GM19324 (cell line): ENCODE data around the gene PAX2.

Experiments
- ATAC-seq: cut with Tn5 transposase; IDR thresholded peaks from one replicate; pipeline ENCODE4 v1.9.1; 2021; ENCODE audit warnings: mild to moderate bottlenecking, moderate library complexity; ENCODE audit not compliant: unreplicated experiment, low FRiP score

Gene PAX2

GRCh38 chr10:100830728-100831111, 85.3 kb downstream of the PAX2 start:
- ATAC-seq: no peak

- ATAC-seq: no peak
Observed at GRCh38 chr10:100831742-100832141, 86.4 kb downstream of the PAX2 start.

- ATAC-seq: no peak
Observed at GRCh38 chr10:100835810-100836209, 90.4 kb downstream of the PAX2 start.

GRCh38 chr10:100836891-100837290, 91.5 kb downstream of the PAX2 start:
- no peak for ATAC-seq

GRCh38 chr10:100837300-100837699, 91.9 kb downstream of the PAX2 start:
- ATAC-seq: no peak

GRCh38 chr10:100838986-100839385, 93.6 kb downstream of the PAX2 start:
- ATAC-seq: no peak

GRCh38 chr10:100841528-100841927, 96.1 kb downstream of the PAX2 start:
- ATAC-seq: no peak

- ATAC-seq: no peak
Observed at GRCh38 chr10:100847440-100847839, 102.1 kb downstream of the PAX2 start.

GRCh38 chr10:100848770-100849169, 103.4 kb downstream of the PAX2 start:
- ATAC-seq: no peak

- no peak for ATAC-seq
Observed at GRCh38 chr10:100858261-100858660, 112.9 kb downstream of the PAX2 start.

- no peak for ATAC-seq
Observed at GRCh38 chr10:100858747-100859483, 113.5 kb downstream of the PAX2 start.

GRCh38 chr10:100859484-100859763, 114.0 kb downstream of the PAX2 start:
- no peak for ATAC-seq

GRCh38 chr10:100863433-100863832, 118.1 kb downstream of the PAX2 start:
- no peak for ATAC-seq

- ATAC-seq: no peak
Observed at GRCh38 chr10:100864036-100864885, 118.9 kb downstream of the PAX2 start.

- ATAC-seq: no peak
Observed at GRCh38 chr10:100864978-100865377, 119.6 kb downstream of the PAX2 start.

GRCh38 chr10:100866010-100866409, 120.6 kb downstream of the PAX2 start:
- ATAC-seq: no peak

- ATAC-seq: no peak
Observed at GRCh38 chr10:100866575-100867098, 121.3 kb downstream of the PAX2 start.

- no peak for ATAC-seq
Observed at GRCh38 chr10:100867261-100867963, 122.0 kb downstream of the PAX2 start.

GRCh38 chr10:100868382-100868781, 123.0 kb downstream of the PAX2 start:
- ATAC-seq: no peak

GRCh38 chr10:100869399-100869798, 124.0 kb downstream of the PAX2 start:
- ATAC-seq: no peak
